ENCODE results near the gene TMEM273.
"Not testable (repeated sequence)": the region's sequence is repeated elsewhere in the genome, so short reads cannot be mapped to it uniquely, and the experiment has no call there.

The TMEM273 gene

GRCh38 chr10:49202266-49202665, 14.1 kb upstream of the TMEM273 start:
- no peak for DNase-seq

GRCh38 chr10:49200854-49201253, 12.7 kb upstream of the TMEM273 start:
- DNase-seq: no peak

- no peak for DNase-seq
These were observed 9.0 kb upstream of the TMEM273 start for GRCh38 chr10:49197171-49197570.

GRCh38 chr10:49195864-49196263, 7.7 kb upstream of the TMEM273 start:
- DNase-seq: not testable (repeated sequence)

GRCh38 chr10:49194212-49194920, 6.2 kb upstream of the TMEM273 start:
- DNase-seq: no peak

GRCh38 chr10:49191349-49191748, 3.2 kb upstream of the TMEM273 start:
- DNase-seq: no peak

GRCh38 chr10:49189422-49189821, 1.2 kb upstream of the TMEM273 start:
- no peak for DNase-seq

GRCh38 chr10:49187044-49187484, 1.1 kb downstream of the TMEM273 start:
- DNase-seq: no peak

GRCh38 chr10:49186613-49187012, 1.6 kb downstream of the TMEM273 start:
- DNase-seq: no peak

- DNase-seq: no peak
These were observed 3.0 kb downstream of the TMEM273 start for GRCh38 chr10:49185213-49185612.

GRCh38 chr10:49184642-49185111, 3.5 kb downstream of the TMEM273 start:
- DNase-seq: no peak

- no peak for DNase-seq
These were observed 4.3 kb downstream of the TMEM273 start for GRCh38 chr10:49183596-49184542.

GRCh38 chr10:49182776-49183175, 5.4 kb downstream of the TMEM273 start:
- DNase-seq: no peak

- no peak for DNase-seq
These were observed 7.7 kb downstream of the TMEM273 start for GRCh38 chr10:49180444-49180860.

GRCh38 chr10:49179699-49180443, 8.3 kb downstream of the TMEM273 start:
- no peak for DNase-seq

- no peak for DNase-seq
These were observed 9.4 kb downstream of the TMEM273 start for GRCh38 chr10:49178489-49179471.

GRCh38 chr10:49177391-49178355, 10.5 kb downstream of the TMEM273 start:
- no peak for DNase-seq

- DNase-seq: no peak
These were observed 11.6 kb downstream of the TMEM273 start for GRCh38 chr10:49176310-49177268.

GRCh38 chr10:49175587-49176309, 12.4 kb downstream of the TMEM273 start:
- no peak for DNase-seq

Measured in stimulated activated naive CD4-positive, alpha-beta T cell (primary cell).